GM21825 (cell line): ENCODE measurements around the gene TRIM14.
"Not testable (repeated sequence)": the region's sequence is repeated elsewhere in the genome, so short reads cannot be mapped to it uniquely, and the experiment has no call there.

ENCODE experiments used
- ATAC-seq: cut with Tn5 transposase; IDR thresholded peaks from one replicate; pipeline ENCODE4 v1.9.1; 2021; ENCODE audit warnings: mild to moderate bottlenecking, moderate library complexity; ENCODE audit not compliant: unreplicated experiment

TRIM14 gene

DNA sequence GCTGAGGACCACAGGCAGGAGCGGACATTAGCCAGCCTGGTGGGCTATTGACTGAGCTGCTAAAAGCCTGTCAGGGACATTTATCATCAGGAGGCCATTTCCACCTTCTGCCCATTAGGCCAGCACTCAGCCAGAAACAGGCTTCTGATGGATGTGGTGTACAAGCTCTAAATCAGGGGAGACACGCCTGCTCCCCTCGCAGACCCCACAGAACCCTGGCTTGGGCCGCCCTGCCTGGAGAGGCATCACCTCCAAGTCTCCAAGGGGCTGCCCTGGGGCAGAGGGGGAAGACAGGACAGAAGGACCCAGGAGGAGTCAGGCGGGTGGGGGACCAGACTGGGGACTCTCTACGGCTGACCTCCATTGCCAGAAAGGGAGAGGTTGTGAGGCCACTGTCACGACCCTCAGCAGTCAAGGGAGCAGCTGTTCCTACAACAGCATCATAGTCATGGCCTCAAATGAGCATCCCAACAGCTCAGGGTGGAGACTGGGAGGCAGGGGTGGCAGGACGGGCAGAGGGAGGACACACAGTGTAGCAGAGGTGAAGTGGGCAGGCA is 24.0 kb upstream of the TRIM14 start:
- no peak for ATAC-seq

GRCh38 chr9:98142182-98142907 is 23.3 kb upstream of the TRIM14 start:
- ATAC-seq: no peak

- ATAC-seq: no peak
Measured at GRCh38 chr9:98140503-98140902, 21.5 kb upstream of the TRIM14 start.

- no peak for ATAC-seq
Measured at GRCh38 chr9:98136489-98136888, 17.5 kb upstream of the TRIM14 start.

DNA sequence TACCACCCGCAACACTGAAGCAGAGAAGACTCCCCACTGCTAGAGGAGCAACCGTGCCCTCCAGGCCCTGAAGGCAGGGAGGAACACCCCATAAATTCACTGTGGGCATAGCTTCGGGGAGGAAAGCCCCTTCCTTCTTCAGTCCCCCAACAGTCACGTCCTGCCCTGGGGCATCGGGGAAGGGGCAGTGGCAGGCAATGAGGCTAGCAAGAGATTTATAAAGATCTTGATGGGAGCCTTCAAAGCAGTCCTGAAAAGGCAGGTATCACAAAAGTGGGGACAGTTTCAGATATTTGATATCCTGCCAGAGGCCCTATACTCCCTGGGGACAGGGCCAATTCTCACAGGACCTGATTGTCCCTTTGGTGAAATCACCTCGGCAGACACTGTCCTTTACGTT is 16.9 kb upstream of the TRIM14 start:
- ATAC-seq: no peak

- ATAC-seq: no peak
Measured at GRCh38 chr9:98135558-98135934, 16.5 kb upstream of the TRIM14 start.

DNA sequence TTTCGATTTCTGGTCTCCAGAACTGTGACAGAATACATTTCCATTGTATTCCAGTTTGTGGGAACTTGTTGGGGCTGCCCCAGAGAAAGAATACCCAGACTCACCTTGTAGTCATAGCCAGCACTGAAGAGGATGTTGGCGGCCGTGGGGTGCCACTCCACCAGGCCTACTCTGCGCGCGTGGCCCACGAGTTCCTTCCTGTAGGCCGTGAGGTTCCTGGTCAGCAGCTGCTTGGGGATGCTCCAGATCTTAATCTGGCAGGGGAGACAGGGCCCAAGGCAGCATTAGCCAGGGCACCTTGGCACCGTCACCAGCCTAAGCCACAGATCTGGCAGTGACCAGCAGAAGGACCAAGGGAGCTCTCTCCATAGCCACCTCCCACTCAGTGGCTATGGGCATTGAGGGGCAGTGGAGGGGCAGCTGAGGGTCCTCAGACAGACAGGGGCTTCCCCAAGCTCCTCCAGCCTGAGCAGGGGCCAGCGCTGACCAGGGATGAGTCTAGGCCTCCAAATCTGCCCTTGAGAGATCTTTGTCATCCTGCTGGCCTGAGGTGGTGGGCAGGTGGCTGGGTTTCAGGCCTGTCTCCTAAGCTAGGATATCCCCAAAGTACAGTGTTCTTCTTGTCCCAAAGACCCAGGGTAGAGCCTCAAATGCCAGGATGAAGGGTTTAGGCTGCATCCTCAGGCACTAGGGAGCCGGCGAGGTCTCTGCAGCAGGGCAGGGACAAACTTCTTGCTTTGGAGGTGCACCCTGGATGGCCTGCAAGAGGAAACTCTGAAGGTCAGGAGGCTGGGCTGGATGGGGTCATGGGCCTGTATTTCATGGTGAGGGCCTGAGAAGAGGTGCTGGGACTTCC is 15.9 kb upstream of the TRIM14 start:
- ATAC-seq: no peak

- ATAC-seq: no peak
Measured at GRCh38 chr9:98132806-98133631, 14.0 kb upstream of the TRIM14 start.

GRCh38 chr9:98132158-98132557 is 13.1 kb upstream of the TRIM14 start:
- ATAC-seq: no peak

GRCh38 chr9:98130576-98131228 is 11.7 kb upstream of the TRIM14 start:
- no peak for ATAC-seq

DNA sequence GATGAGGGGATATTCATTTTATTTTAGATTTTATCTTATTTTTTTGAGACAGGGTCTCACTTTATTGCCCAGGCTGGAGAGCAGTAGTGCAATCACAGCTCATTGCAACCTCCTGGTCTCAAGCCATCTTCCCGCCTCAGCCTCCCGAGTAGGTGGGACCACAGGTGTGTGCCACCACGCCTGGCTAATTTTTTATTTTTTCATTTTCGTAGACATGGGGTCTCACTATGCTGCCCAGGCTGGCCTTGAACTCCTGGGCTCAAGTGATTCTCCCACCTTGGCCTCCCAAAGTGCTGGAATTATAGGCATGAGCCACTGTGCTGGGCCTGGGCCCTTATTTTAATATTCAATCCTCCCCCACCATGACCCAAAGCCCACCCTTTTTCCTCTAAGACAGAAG is 11.0 kb upstream of the TRIM14 start:
- not testable (repeated sequence) for ATAC-seq

GRCh38 chr9:98129451-98129881 is 10.4 kb upstream of the TRIM14 start:
- ATAC-seq: no peak

- no peak for ATAC-seq
Measured at GRCh38 chr9:98128316-98128715, 9.3 kb upstream of the TRIM14 start.

DNA sequence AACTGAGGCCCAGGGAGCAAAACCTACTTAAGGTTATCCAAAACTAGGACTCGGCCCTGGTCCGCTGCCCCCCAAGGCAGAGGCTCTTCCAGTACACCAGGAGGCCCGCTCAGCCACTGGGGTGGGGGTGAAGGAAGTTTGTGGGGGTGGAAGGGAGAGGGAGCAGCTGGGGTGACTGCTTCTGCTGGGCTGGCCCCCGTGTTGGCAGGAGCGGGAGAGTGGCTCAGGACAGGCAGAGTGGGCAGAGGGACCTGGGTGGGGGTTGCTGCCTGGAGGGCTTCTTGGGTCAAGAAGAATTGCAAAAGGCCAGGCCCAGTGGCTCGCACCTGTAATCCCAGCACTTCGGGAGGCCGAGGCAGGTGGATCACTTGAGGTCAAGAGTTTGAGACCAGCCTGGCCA is 8.2 kb upstream of the TRIM14 start:
- ATAC-seq: no peak

GRCh38 chr9:98124637-98125426 is 5.8 kb upstream of the TRIM14 start:
- no peak for ATAC-seq

GRCh38 chr9:98124091-98124490 is 5.1 kb upstream of the TRIM14 start:
- not testable (repeated sequence) for ATAC-seq

- no peak for ATAC-seq
Measured at GRCh38 chr9:98121058-98121457, 2.0 kb upstream of the TRIM14 start.

DNA sequence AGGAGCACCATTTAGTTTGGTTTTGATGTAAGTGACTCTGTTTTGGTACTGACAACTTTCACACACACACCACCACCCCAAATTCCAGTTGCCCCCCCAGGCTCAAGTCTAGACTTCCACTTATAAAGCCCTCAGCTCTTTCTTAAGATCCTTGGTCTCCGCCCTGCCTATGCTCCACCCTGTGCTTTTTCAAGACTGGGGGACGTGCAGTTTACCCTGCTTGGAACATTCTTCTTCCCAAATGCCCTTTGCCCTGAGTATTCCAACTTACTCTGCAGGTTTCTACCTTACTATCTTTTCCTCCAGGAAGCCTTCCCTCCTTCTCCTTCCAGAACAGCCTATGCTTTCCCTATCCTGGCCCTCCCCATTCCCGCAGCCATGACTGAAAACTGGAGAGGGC is 1.5 kb upstream of the TRIM14 start:
- no peak for ATAC-seq

DNA sequence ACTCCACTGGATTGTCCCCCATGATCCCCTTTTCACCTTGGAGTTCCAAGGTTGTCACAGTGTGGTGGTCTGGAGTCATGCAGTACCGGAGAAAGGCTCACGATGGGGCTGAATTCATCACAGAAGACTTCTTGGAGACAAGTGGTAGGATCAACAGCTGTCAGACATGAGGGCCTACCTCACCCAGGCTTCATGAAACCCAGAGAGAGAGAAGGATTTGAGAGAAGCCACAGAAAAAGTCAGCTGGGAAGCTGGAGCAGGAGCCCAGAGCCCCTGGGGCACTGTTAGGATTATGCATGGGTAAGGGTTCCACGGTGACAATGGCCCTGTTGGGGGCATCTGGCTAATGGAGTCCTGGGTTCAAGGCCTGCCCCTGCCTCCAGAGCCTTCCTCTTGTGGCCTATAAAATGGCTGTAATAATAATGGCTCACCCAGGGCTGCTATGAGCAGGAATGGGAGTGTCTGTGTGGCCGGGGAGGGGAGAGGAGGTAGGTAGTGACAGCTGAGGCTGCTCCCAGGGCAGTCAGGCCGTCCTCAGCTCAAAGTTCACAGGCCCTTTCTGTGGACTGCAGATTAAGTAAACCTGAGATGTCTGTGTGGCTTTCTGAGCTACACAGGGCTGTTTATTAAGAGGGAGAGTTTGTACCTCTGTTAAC is 910 bp downstream of the TRIM14 start:
- ATAC-seq: peak; percentile 48
